NCI-H1105 treated with DMSO at 0.1 percent for 48 hours (cell line): ENCODE results near the gene CNNM4.

Experiments
- DNase-seq: peaks from one replicate; lab custom pipeline; 2025; lab: John Stamatoyannopoulos, UW

Gene CNNM4

DNA sequence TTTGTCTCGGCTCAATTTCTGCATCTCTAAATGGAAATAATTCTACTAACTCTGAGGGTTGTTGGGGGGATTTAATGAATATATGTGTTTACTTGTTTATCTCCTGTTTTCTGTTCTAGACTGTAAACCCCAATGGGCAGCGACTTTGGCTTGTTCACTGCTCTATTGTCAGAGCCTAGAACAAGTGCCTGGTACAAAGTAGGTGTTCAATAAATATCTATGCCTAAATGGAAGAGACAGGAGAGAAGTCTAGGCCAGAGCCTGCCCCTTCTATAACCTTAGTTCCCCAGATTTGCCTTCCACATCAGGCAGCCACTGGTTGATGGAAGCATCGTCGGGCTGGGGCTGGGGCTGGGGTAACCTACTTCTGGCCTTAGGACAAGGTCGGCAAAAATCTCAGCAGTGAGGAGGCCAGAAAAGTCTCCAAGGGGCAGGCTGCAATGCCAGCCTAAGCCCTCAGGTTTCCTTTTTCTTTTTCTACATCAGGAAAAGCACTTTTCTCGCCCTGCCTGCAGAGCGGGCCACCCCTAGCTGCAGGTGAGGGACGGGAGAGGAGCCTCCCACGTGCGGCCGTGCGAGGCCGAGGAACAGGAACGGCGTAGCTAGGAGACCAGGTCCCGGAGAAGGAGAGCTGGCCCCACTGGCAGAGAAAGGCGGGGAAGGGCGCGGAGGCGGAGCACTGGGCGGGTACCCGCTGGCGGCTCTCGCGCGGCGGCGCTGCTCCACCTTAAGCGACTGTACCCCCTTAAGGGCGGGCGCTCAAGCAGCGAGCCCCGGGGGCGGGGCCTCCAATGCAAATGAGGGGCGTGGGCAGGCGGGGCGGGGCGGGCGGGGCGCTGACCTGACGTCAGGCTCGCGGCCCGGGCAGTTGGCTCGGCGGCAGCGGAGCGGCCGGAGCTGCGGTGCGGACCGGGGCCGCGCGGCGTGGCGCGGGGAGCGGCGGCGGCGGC is at the start of gene CNNM4:
CNNM4 (plus strand) TSS at position 867 of the 950 bp plus-strand sequence. CDS start 98 bp downstream, outside the sequence.
- peak; percentile 87 for DNase-seq

- no peak for DNase-seq
Observed at GRCh38 chr2:96710985-96711384, 49.7 kb upstream of the CNNM4 start.

DNA sequence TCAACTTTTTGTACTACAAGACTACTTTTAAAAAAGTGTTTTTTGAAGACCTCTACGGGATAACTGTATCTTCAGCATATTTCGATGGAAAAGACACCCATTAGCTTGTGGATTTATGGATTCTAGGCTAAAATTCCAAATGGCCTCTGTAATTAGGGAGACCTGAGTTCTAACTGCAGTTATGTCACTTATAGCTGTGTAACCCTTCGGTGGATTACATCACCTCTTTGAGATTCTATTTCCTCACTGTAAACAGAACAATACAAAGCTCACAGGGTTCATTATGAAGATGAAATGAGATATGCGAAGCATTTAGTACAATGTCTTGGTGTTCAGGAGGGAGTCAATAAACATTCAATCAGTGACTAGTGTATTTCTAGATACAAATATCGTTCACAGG is 45.0 kb upstream of the CNNM4 start:
- DNase-seq, result no peak

DNA sequence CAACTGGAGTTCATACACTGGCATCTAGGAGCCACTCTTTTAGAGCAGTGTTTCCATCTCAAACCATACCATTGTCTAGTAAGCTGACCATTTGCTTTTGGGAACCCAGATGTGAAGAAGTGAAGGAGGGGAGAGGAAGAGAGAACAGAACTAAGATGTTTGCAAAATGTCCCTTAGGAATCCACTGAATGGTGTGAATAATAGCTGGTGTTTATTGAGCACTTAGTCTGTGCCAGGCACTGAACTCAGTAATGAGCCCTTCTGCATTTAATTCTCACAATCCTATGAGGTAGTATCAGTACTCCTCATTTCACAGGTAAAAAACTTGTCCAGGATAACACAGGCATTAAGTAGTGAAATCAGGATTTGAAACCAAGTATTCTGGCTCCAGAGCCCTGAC is 44.3 kb upstream of the CNNM4 start:
- no peak for DNase-seq

DNA sequence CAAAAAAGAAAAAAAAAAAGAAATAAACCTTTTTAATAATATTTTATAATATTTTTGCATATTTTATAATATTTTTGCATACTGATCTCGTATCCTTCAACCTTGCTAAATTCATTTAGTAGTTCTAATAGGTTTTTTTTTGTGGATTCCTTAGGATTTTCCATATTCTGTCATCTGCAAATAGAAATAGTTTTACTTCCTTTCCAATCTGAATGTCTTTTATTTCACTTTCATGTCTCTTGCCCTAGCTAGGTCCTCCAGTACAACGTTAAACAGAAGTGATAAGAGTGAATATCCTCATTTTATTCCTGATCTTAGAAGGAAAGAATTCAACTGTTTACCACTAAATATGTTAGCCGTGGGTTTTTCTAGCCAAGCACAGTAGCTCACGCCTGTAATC is 34.6 kb upstream of the CNNM4 start:
- DNase-seq, result no peak

DNA sequence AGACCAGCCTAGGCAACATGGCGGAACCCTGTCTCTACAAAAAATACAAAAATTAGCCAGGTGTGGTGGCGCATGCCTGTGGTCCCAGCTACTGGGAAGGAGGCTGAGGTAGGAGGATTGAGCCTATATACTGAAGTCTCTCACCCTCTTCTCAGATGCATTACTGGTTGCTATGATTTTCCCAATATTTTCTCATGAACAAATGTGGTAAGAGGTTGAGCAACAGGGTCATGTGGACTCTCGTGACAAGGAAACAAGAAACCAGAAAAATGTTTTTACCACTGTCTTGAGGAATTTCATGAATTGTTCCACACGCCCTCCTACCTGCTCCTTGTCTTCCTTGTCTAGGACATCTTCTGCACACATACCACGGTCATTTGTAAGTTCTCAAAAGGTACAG is 33.3 kb upstream of the CNNM4 start:
- DNase-seq, result no peak

DNA sequence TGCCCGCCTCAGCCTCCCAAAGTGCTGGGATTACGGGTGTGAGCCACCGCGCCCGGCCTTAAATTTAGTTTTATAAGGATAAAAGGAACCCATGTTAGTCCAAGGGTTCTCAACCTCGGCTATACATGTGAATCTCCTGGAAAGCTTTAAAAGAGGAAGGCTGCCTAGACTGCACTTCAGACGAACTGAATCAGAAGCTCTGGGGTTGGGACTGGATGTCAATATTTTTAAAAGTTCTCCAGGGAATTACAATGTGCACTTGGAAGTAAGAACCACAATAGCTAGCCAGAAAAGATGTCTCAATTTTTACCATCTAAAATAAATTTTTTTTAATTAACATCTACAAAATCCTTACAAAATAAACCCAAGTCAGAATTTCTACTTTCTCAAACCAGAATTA is 31.0 kb upstream of the CNNM4 start:
- DNase-seq, result no peak

DNA sequence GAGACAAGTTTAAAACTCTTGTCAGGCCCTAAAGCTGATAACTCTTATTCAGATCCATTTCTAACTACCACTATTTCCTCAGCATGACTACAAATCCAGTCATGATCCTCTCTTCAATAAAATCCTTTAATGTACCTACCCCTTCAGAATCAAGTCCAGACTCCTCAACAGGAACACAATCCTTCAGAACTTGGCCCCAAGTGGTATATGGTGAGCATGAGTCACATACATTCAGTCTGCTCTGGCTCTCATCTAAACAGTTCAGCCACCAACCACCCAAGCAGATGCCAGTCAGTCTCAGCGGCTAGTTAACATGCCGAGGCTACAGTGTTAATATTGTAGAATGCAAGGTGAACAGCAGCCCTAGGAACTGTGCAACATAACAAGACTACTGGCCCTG is 30.5 kb upstream of the CNNM4 start:
- no peak for DNase-seq

- no peak for DNase-seq
Observed at GRCh38 chr2:96733931-96734330, 26.8 kb upstream of the CNNM4 start.

DNA sequence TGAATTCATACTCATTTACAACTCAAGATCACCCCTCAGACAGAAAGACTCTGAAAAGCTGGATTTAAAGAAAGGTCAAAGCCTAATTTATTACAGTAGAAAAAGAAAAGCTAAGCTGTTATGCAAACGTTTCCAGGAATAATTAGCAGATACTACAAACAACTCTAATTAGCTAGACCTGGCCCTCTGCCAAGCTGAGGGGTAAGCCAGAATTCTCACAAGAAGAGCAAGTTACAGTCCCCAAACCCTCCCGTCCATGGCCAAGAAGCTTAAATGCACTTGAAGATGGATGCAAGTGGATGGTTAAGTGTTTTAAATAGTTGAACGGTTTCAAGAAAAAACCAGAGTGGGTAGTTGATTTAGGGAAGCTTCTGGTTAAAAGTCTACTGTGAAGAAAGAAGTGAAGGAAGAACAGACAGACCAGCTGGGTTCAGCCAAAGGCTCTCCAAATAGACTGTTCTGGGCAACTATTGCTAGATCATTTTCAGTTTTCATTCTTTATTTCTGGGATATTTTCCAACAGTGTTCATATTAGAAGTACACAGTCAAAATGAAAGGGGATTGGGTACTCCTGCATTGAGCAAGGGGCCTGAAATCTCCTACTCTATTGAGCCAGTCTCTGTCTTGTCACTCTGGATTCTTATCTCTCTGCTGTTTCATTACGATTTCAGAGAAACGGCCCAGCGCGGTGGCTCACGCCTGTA is 25.7 kb upstream of the CNNM4 start:
- peak; percentile 84 for DNase-seq

DNA sequence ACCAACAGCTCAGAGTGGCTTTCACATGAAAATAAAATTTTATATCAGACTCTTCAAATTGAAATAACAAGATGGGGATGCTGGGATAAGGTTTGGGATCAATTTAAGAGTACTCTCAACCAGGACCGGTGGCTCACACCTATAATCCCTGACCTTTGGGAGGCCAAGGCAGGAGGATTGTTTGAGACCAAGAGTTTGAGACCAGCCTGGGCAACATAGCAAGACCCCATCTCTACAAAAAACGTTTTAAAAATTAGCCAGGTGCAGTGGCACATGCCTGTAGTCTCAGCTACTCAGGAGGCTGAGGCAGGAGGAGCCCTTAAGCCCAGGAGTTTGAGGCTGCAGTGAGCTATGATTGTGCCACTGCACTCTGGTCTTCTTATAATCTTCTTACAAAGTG is 23.5 kb upstream of the CNNM4 start:
- no peak for DNase-seq

- no peak for DNase-seq
Observed at GRCh38 chr2:96737831-96738230, 22.9 kb upstream of the CNNM4 start.

GRCh38 chr2:96739076-96739632 is 21.5 kb upstream of the CNNM4 start:
- DNase-seq, result no peak

- DNase-seq, result peak; percentile 95
Observed at GRCh38 chr2:96739633-96740428, 20.9 kb upstream of the CNNM4 start, which contains the start of gene LMAN2L. Gene LMAN2L, minus strand, starts transcription at chr2:96740064. Its CDS starts 24 bp downstream, at chr2:96740040.

DNA sequence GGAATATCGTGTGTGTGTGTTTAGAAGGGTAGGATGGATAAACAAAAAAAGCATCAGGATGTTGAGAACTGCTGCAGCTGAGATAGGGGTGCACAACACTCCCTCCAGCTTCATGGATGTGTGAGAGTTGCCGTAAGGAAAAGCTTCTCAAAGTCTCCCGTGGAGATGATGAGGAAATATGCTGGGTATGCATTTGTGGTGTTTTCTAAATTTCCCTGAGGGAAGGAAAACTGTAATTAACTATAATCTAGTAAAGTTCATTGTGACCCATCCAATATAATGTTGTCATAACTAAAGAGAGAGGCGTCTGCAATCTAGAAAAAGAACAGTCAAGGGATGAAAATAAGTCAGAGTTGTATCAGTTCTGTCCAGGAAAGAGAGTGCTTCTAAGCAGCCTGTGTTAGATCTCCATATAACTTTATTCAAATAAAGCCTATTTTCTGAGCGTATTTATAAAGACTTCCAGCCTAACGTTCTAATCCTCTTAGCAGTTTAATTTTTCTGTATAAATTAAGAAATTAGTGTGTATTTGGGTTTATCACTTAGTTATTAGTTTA is 13.6 kb upstream of the CNNM4 start:
- DNase-seq, result no peak

GRCh38 chr2:96751800-96752199 is 8.9 kb upstream of the CNNM4 start:
- no peak for DNase-seq

- DNase-seq, result no peak
Observed at GRCh38 chr2:96753661-96754282, 6.9 kb upstream of the CNNM4 start.

GRCh38 chr2:96754317-96754716 is 6.4 kb upstream of the CNNM4 start:
- DNase-seq, result no peak

DNA sequence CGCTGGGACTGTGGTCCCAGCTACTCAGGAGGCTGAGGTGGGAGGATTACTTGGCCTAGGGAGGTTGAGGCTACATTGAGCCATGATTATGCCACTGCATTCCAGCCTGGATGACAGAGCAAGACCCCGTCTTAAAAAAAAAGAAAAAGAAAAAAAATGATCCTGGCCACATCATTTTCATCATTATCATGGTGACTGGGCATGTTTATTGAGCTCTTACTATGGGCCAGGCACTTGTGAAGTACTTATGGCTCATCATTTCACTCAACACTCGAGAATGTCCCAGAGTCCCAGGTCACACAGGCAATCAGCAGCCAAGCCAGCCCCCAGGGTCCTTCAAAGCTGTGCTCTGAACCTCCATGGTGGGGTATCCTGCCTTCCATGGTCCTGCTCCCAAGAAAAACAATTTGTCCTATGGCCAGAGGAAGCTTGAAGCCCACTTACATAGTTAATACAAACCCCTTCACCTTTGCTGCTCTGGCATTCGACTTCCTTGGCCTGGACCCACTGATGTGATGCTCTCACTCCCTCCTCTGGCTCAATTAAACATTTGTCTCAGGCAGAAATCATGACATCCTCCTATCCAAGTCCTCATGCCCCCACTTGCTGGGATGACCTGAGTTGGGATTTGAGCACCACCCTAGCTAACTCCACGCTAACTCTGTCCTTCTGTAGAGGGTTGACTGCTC is 3.8 kb upstream of the CNNM4 start:
- no peak for DNase-seq

DNA sequence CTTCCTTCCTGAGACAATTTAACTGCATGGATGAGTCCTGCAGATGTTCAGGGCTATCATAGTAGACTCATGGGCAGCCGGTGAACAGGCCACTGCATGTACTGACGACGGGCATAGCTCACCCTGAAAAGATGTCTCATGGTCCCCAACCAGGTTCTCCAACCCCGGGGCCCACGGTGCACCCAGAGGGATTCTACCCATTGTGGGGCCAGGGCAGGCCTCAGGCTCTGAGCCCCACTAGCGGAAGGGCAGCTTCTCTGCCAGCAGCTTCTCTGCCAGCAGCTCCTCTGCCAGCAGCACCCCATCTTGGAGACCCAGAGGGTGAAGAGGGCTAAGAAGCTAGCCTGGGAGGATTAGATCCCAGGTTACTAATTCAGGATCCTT is 3.2 kb upstream of the CNNM4 start:
- no peak for DNase-seq

DNA sequence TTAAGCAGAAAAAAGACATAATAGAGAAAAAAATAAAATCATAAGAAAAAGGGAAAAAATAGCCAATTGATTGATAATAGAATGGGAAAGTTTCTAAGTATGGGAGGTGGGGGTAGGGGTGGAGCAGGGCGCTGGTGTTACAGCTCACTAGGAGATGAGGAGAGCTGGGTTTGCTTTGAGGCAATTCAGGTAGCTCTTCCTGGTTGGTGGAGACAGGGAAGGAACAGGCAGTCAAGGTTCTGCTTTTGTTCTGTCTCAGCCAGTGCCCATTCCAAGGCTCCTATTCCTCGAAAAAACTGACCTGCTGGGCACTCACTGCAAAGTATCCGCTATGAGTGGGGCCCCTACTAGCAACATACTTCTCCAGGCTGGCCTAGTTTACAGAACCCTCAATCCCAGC is 1.7 kb upstream of the CNNM4 start:
- DNase-seq, result no peak
